ENCODE results near the gene SEMA6A.

DNA sequence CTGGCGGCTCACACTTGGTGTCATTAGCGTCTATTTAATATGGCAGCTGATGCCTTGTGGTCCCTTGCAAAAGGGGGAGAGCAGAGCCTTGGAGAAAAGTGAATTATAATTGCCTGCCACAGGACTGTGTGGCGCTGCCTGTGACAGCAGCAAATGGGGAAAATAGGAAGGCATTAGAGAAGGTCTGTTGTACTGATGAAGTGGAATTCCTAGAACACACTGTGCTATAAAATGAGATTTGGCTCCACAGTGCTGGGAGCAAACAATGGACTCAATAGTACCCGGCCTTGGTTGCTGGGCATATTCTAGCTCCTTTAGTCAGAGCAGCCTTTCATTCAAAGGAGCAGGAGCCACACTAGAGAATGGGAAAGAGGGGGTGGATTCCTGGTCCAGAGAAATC lies 21.3 kb downstream of the SEMA6A start:
- no peak for TF ChIP-seq GATA3 (IDR thresholded peaks at IDR 0.05; ENCODE audit: low read depth, low read length)
- no peak for TF ChIP-seq GATA2 (IDR thresholded peaks at IDR 0.05; ENCODE audit: low read depth, low read length)
